Skeletal muscle satellite cell (primary cell): ENCODE results near the gene LRRC26.

Experiments used
- H3K27me3 ChIP-seq: 2 replicates; pipeline ENCODE4 v1.7.0; 2013; ENCODE audit warnings: low read length; ENCODE audit not compliant: control insufficient read depth, insufficient read depth
- H3K36me3 ChIP-seq: 2 replicates; pipeline ENCODE4 v1.7.0; 2013; ENCODE audit warnings: mild to moderate bottlenecking, control low read depth, low read length; ENCODE audit not compliant: insufficient read depth
- H3K4me1 ChIP-seq: 2 replicates; pipeline ENCODE4 v1.7.0; 2013; ENCODE audit warnings: low read length; ENCODE audit not compliant: control insufficient read depth, insufficient read depth
- H3K4me2 ChIP-seq: 2 replicates; pipeline ENCODE4 v1.7.0; 2013; ENCODE audit warnings: mild to moderate bottlenecking, low read length
- H3K4me3 ChIP-seq: 2 replicates; pipeline ENCODE4 v1.7.0; 2013; ENCODE audit warnings: low read length
- H3K9ac ChIP-seq: 2 replicates; pipeline ENCODE4 v1.7.0; 2013; ENCODE audit warnings: mild to moderate bottlenecking, low read depth, low read length, moderate library complexity
- H3K9me3 ChIP-seq: replicated peaks from 2 replicates; pipeline ENCODE4 v1.7.0; 2013; ENCODE audit warnings: mild to moderate bottlenecking, control low read depth, low read length

LRRC26 gene

GRCh38 chr9:137178939-137179630 is 9.2 kb upstream of the LRRC26 start:
- Histone ChIP-seq H3K9me3 (no peaks in the 10 kb centered on the region), H3K9ac (no peak overlapping the region), H3K36me3 (peaks cover 57% of the 10 kb centered on the region), H3K4me1 (no peaks in the 10 kb centered on the region), H3K27me3 (peaks cover 13% of the 10 kb centered on the region), H3K4me3 (no peak overlapping the region), H3K4me2 (no peak overlapping the region)

GRCh38 chr9:137178201-137178938 is 8.5 kb upstream of the LRRC26 start:
- peaks cover 50% of the 10 kb centered on the region for H3K36me3 ChIP-seq
- peaks cover 19% of the 10 kb centered on the region for H3K27me3 ChIP-seq
- no peak overlapping the region for H3K4me2 ChIP-seq
- no peaks in the 10 kb centered on the region for H3K9me3 ChIP-seq
- no peaks in the 10 kb centered on the region for H3K4me1 ChIP-seq
- no peak overlapping the region for H3K4me3 ChIP-seq
- no peak overlapping the region for H3K9ac ChIP-seq

GRCh38 chr9:137176302-137177182 is 6.7 kb upstream of the LRRC26 start:
- H3K9ac ChIP-seq, result no peak overlapping the region
- no peak overlapping the region for H3K4me3 ChIP-seq
- peaks cover 39% of the 10 kb centered on the region for H3K36me3 ChIP-seq
- no peak overlapping the region for H3K4me2 ChIP-seq
- H3K4me1 ChIP-seq, result no peaks in the 10 kb centered on the region
- H3K9me3 ChIP-seq, result no peaks in the 10 kb centered on the region
- peaks cover 36% of the 10 kb centered on the region for H3K27me3 ChIP-seq

- H3K4me1 ChIP-seq, result no peaks in the 10 kb centered on the region
- H3K27me3 ChIP-seq, result peaks cover 47% of the 10 kb centered on the region
- H3K9ac ChIP-seq, result no peak overlapping the region
- peaks cover 33% of the 10 kb centered on the region for H3K36me3 ChIP-seq
- no peaks in the 10 kb centered on the region for H3K9me3 ChIP-seq
- no peak overlapping the region for H3K4me2 ChIP-seq
- H3K4me3 ChIP-seq, result no peak overlapping the region
Observed at GRCh38 chr9:137175345-137175961, 5.6 kb upstream of the LRRC26 start.

GRCh38 chr9:137174722-137175293 is 5.0 kb upstream of the LRRC26 start:
- Histone ChIP-seq H3K4me3 (no peak overlapping the region), H3K27me3 (peaks cover 53% of the 10 kb centered on the region), H3K9me3 (no peaks in the 10 kb centered on the region), H3K4me1 (no peaks in the 10 kb centered on the region), H3K9ac (no peak overlapping the region), H3K36me3 (peaks cover 27% of the 10 kb centered on the region), H3K4me2 (no peak overlapping the region)

GRCh38 chr9:137173796-137174664 is 4.2 kb upstream of the LRRC26 start:
- peaks cover 5% of the 10 kb centered on the region for H3K4me1 ChIP-seq
- H3K4me3 ChIP-seq, result no peak overlapping the region
- peaks cover 61% of the 10 kb centered on the region for H3K27me3 ChIP-seq
- H3K9me3 ChIP-seq, result no peaks in the 10 kb centered on the region
- H3K36me3 ChIP-seq, result peaks cover 19% of the 10 kb centered on the region
- no peak overlapping the region for H3K4me2 ChIP-seq
- H3K9ac ChIP-seq, result no peak overlapping the region

GRCh38 chr9:137172901-137173795 is 3.3 kb upstream of the LRRC26 start:
- Histone ChIP-seq H3K9ac (no peak overlapping the region), H3K27me3 (peaks cover 67% of the 10 kb centered on the region), H3K4me3 (no peak overlapping the region), H3K4me1 (peaks cover 11% of the 10 kb centered on the region), H3K9me3 (no peaks in the 10 kb centered on the region), H3K36me3 (peaks cover 11% of the 10 kb centered on the region), H3K4me2 (no peak overlapping the region)

GRCh38 chr9:137171149-137171900 is 1.5 kb upstream of the LRRC26 start:
- Histone ChIP-seq H3K27me3 (peaks cover 77% of the 10 kb centered on the region), H3K36me3 (no peaks in the 10 kb centered on the region), H3K4me3 (no peak overlapping the region), H3K4me2 (no peak overlapping the region), H3K4me1 (peaks cover 11% of the 10 kb centered on the region), H3K9ac (no peak overlapping the region), H3K9me3 (no peaks in the 10 kb centered on the region)

GRCh38 chr9:137170486-137171148 is 766 bp upstream of the LRRC26 start:
- no peaks in the 10 kb centered on the region for H3K9me3 ChIP-seq
- no peak overlapping the region for H3K4me3 ChIP-seq
- H3K9ac ChIP-seq, result no peak overlapping the region
- no peaks in the 10 kb centered on the region for H3K36me3 ChIP-seq
- H3K4me2 ChIP-seq, result no peak overlapping the region
- H3K4me1 ChIP-seq, result peaks cover 11% of the 10 kb centered on the region
- peaks cover 82% of the 10 kb centered on the region for H3K27me3 ChIP-seq
